Ectodermal cell (in vitro differentiated cells): ENCODE measurements around the gene PGRMC2.

Experiments used
- H3K27ac ChIP-seq: 2 replicates; pipeline ENCODE4 v1.7.0; 2013; ENCODE audit warnings: mild to moderate bottlenecking, low read depth, low read length; ENCODE audit not compliant: insufficient read depth, poor library complexity, severe bottlenecking
- H3K27me3 ChIP-seq: 2 replicates; pipeline ENCODE4 v1.7.0; 2013; ENCODE audit warnings: mild to moderate bottlenecking, low read length; ENCODE audit not compliant: insufficient read depth, control insufficient read depth, poor library complexity, severe bottlenecking
- H3K36me3 ChIP-seq: one replicate; pipeline ENCODE4 v1.7.0; 2013; ENCODE audit warnings: low read length; ENCODE audit not compliant: control insufficient read depth, insufficient read depth
- H3K4me1 ChIP-seq: one replicate; pipeline ENCODE4 v1.7.0; 2013; ENCODE audit warnings: low read length; ENCODE audit not compliant: control insufficient read depth, insufficient read depth
- H3K4me3 ChIP-seq: 2 replicates; pipeline ENCODE4 v1.7.0; 2013; ENCODE audit warnings: low read depth, low read length, control low read depth; ENCODE audit not compliant: insufficient read depth
- H3K9me3 ChIP-seq: 2 replicates; pipeline ENCODE4 v1.7.0; 2013; ENCODE audit warnings: mild to moderate bottlenecking, low read length, moderate library complexity; ENCODE audit not compliant: control insufficient read depth
- WGBS, 2 experiments: methylation state at CpG; one replicate each; pipeline ENCODE4 v1.1.7; 2013; ENCODE audit warnings: missing lambda C conversion rate in 2 of 2; 5-methylcytosine and 5-hydroxymethylcytosine counted together

Gene PGRMC2

GRCh38 chr4:128228845-128229795 is 58.5 kb downstream of the PGRMC2 start:
- Histone ChIP-seq H3K9me3 (no peaks in the 10 kb centered on the region), H3K4me1 (peaks cover 15% of the 10 kb centered on the region), H3K36me3 (no peaks in the 10 kb centered on the region), H3K27ac (no peak overlapping the region), H3K27me3 (no peaks in the 10 kb centered on the region), H3K4me3 (no peak overlapping the region)
- 86 to 89% methylated on average over 5 to 6 of the region's 6 CpGs for WGBS, 2 experiments

DNA sequence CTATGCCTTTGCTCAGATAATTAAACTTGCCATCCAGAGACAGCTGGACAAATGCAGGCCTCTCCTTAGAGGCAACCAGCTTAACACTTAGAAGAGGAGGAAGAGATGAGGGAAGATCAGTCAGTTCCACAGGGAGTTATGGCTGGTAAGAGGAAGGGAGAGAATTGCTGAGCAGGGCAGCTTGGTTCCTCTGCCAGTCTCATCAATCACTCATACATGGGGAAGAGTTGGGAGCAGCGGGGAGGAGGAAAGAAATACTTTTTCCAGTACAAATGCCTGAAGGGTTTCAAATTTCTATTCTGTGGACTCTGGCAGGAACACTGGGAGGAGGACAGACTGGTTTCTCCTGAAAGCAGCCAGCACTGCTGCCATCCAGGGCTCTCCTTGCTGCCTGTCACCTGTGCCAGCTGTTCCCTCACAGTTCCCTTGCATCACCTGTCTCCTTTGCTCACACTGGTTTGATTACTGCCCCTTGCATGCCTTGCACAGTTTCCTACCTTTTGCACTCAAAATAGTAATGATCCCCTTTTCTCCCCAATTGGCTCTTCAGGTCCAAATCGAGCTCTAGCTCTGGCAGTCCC is 59.5 kb downstream of the PGRMC2 start:
- 87 to 89% methylated on average over 2 of the region's 2 CpGs for WGBS, 2 experiments
- H3K27ac ChIP-seq, result no peak overlapping the region

DNA sequence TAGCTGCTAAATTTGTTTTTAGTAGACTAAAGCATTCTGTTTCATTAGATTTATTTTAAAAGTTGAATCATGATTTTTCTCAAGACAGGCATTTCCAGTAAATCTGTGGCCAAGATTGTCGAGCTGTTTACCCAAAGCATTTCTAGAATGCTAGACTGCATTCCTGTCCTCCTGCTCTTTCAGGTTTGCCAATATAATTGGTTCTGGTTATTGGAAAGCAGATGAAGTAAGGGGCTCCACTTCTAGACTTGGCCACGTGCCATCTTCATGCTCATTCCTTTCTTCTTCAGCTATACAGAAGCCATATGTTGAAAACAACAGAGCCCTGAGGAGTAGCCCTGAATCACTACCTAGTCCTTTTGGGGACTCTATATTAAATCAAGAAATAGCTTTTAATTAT is 62.5 kb downstream of the PGRMC2 start:
- H3K27me3 ChIP-seq, result no peaks in the 10 kb centered on the region
- H3K9me3 ChIP-seq, result no peaks in the 10 kb centered on the region
- no peaks in the 10 kb centered on the region for H3K36me3 ChIP-seq
- H3K4me3 ChIP-seq, result no peak overlapping the region
- H3K4me1 ChIP-seq, result peaks cover 15% of the 10 kb centered on the region
- whole genome bisulfite sequencing, 2 experiments, result 84 to 89% methylated on average over 2 of the region's 2 CpGs
- H3K27ac ChIP-seq, result no peak overlapping the region

More for the DNA sequence above, 59.5 kb downstream of the PGRMC2 start:
- no peak overlapping the region for H3K4me3 ChIP-seq
- H3K27me3 ChIP-seq, result no peaks in the 10 kb centered on the region
- no peaks in the 10 kb centered on the region for H3K36me3 ChIP-seq
- H3K4me1 ChIP-seq, result peaks cover 15% of the 10 kb centered on the region
- no peaks in the 10 kb centered on the region for H3K9me3 ChIP-seq

GRCh38 chr4:128221586-128221985 is 66.0 kb downstream of the PGRMC2 start:
- Histone ChIP-seq H3K27ac (no peak overlapping the region), H3K4me3 (no peak overlapping the region), H3K4me1 (no peaks in the 10 kb centered on the region), H3K27me3 (no peaks in the 10 kb centered on the region), H3K36me3 (no peaks in the 10 kb centered on the region), H3K9me3 (no peaks in the 10 kb centered on the region)

GRCh38 chr4:128220286-128221235 is 67.1 kb downstream of the PGRMC2 start:
- no peak overlapping the region for H3K27ac ChIP-seq
- H3K4me3 ChIP-seq, result no peak overlapping the region
- H3K4me1 ChIP-seq, result no peaks in the 10 kb centered on the region
- 82% methylated on average over 4 to 6 of the region's 8 CpGs for WGBS, 2 experiments
- no peaks in the 10 kb centered on the region for H3K9me3 ChIP-seq
- H3K27me3 ChIP-seq, result no peaks in the 10 kb centered on the region
- no peaks in the 10 kb centered on the region for H3K36me3 ChIP-seq
